GM03348 (cell line): ENCODE results near the gene WDR86.

Experiments used
- DNase-seq: peaks from one replicate; pipeline ENCODE4 v3.0.0; 2012; ENCODE audit warnings: low spot score

Gene WDR86

GRCh38 chr7:151427705-151428377 lies 18.0 kb upstream of the WDR86 start:
- no peak for DNase-seq

GRCh38 chr7:151426904-151427704 lies 17.3 kb upstream of the WDR86 start:
- no peak for DNase-seq

DNA sequence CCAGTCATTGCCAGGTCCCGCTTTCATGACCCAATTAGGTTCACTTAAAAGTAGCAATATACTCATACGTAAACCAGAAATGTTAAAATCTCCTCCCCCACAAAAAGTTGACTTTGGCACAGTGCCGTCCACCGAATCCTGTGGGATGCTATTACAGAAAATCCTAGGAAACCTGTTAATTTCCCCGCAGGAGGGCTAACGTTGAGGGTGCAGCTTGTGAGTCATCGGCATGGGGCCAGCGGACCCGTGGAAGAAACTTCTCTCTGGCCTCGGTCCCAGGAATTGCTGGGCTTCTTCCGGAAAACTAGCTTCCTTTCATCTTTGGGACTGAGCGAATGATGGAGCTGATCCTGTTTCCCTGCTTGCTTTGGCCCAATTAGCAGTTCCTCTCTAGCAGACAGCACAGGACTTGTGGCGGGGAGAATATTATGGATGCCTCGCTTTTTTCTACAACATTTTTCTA lies 16.6 kb upstream of the WDR86 start:
- peak; percentile 60 for DNase-seq

DNA sequence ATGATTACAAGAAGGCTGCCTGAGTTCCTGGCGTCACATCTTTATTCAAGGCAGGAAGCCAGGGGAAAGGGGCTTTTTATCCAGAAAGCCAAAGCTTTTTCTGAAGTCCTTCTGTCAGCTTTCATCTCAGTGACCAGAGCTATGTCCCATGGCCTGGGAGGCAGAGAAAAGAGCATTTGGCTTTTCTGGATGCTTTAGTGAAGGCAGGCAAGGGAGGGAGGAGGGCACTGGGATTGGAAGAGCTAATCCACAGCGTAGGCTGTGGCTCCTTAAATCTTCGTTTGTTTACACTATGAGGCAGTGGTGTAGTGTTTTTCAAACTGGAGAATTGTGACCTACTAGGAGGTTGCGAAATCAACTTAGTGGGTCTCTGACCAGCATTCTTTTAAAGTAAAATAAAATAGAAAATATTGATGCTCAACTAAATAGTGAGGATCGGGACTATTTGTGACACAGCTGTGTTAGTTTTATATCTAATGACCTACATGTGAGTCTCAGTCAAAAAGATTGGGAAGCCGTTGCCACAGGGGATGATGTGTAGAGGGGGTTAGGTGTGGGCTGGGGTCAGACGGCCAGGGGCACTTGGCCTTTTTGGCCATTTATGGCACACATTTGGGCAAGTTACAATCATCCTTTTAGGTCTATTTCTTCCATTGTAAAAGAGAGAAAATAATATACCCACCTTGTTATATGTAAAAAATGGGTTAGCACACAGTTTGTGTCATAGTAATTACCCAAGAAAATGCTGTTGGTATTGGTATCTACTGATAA lies 16.0 kb upstream of the WDR86 start:
- DNase-seq = peak; percentile 65

DNA sequence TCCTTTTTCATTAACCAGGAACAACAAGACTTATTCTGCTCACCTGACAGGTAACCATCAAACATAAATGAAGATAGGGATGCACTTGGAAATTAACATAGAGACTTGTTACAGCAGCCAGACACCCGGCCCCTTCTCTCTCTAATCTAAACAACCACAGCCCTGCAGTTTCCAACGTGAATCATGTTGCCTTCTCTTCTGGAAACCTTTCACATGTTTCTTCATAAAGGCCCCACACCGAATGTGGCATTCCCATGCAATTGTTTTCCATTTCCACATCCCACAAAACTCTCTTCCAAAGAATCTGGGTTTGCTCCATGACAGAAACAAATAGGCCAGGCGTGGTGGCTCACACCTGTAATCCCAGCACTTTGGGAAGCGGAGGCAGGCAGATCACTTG lies 15.0 kb upstream of the WDR86 start:
- no peak for DNase-seq

DNA sequence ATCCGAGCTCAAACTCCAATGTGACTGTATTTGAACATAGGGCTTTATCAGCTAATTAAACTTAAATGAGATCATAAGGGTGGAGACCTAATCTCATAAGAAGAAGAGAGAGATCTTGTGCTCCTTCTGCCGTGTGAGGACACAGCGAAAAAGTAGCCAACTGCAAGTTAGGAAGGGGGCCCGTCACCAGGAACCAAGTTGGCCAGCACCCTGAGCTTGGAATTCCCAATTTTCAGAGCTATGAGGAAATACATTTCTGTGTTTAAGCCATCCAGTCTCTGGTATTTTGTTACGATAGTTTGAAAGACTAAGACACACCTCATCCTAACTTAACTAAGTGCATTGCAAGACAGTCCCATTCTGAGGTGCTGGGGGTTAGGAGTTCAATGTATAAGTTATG lies 14.1 kb upstream of the WDR86 start:
- DNase-seq = no peak

- no peak for DNase-seq
Observed at GRCh38 chr7:151423226-151423625, 13.4 kb upstream of the WDR86 start.

GRCh38 chr7:151422212-151422611 lies 12.4 kb upstream of the WDR86 start:
- DNase-seq = no peak

DNA sequence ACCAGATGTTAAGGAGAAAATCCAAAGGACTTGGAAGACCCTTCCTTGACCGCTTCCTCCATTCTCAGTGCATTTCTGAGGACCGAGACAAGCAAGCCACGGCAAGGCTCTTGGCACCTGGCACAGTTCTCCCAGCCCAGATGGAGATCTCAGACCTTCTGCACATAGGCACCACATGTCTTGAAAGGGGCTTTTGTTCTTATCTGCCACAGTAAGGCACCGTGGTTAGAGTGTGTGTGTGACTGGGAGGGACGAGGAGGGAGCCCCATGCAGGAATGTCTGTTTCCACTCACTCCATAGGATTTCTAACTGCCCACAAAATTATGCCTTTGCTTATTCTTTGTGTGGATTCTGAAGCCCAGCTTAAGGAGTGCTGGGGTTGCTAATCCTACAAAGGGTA lies 10.3 kb upstream of the WDR86 start:
- no peak for DNase-seq

DNA sequence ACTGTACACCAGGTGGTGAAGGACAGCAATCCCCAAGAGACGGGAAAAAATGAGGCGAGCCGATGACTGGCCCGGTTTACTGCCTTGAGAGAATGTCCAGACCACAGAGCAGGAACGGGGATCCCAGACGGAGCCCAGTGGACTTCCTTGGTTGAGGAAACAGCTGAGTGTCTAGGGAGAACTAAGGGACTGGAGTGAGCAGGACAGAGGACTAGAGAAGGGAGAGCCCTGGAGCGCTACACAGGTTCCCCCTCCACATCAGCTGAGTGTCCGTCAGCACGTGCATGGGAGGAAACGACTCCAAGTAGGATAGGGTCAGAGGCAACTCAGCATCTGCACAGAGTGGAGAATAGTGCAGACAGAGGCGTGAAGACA lies 7.1 kb upstream of the WDR86 start:
- no peak for DNase-seq

- DNase-seq = no peak
Observed at GRCh38 chr7:151416112-151416940, 6.5 kb upstream of the WDR86 start.

DNA sequence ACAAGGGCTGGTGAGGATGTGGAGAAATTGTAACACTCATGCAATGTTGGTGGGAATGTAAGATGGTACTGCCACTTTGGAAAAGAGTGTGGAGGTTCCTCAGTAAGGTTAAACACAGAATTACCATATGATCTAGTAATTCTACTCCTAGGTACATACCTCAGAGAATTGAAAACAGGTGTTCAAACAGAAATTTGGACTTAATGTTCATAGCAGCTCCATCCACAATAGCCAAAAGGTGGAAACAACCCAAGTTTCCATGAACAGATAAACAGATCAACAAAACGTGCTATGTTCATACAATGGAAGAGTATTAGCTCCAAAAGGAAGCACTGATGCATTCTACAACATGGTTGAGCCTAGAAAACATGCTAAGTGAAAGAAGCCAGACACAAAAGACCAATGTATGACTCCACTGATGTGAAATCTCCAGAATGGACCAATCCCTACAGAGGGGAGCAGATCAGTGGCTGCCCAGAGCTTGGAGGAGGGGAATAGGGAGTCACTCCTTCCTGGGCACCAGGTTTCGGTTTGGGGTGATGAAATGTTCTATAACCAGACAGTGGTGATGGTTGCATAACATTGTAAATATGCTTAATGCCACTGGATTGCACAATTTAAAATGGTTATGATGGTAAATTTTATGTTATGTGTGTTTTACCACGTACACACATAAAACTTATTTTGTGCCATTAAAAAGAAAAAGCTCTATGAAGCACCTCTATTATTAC lies 5.7 kb upstream of the WDR86 start:
- no peak for DNase-seq

GRCh38 chr7:151413241-151413640 lies 3.4 kb upstream of the WDR86 start:
- no peak for DNase-seq

DNA sequence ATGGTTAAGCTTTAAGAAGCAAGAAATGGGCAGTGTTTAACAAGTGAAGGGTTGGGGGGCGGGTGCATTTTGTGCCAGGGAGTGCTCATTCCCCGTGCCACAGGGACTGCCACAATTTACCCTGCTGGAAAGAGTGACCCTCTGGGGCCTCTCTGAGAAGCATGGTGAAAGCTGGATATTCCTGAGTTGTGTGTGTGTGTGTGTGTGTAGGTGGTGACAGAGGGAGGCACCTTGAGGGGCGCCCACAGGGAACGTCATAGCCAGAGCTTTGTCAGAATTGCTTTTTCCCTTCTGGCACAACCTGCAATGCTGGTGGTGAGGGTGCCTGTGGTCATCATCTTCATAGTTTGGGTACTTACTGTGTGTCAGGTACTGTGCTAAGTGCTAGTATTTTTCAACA lies 2.5 kb upstream of the WDR86 start:
- no peak for DNase-seq

GRCh38 chr7:151411551-151411950 lies 1.7 kb upstream of the WDR86 start:
- DNase-seq = no peak

DNA sequence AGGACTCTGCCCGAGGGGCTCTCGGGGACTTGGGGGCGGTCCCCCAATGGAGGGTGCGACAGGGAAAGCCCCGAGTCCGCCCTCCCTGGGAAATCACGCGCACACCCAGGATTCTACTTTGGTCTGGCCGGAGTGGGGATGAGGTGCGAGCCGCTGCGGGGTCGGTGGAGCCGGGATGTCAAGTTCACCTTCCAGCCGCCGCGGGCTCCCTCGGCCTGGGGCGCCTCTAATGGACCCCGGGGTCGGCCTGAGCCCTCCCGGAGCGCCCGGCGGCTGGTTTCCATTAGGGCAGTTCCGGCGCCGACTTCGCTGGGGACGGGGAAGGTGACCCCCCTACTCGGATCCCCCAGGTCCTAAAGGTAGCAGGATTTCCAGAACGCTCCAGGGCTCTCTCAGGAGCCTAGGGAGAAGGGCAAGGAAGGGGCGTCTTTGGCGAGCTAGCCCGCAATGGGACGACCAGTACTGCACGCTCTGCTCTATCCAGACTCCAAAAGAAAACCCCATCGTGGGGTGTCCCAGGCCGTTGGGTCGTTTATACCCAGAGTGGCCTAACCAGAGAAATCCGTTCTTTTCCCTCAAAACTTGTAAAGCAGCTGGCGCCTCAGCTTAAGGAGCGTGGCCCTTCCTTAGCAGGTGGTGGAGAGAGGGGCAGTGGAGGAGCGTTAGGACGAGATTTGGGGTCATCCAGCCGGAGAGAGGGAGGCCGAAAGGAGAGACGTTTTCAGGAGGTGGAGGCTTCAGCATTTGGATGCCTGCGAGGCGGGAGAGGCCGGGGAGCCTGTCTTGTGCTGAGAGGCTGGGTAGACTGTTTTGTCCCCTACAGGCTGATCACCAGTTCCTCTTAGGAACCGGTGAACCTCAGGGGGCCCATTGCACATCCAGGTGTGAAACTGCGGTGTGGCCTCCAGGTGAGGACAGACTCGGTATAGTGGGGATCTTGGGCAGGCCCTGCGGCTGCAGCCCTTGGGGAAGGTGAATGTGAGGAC lies 860 bp upstream of the WDR86 start:
- DNase-seq = no peak

DNA sequence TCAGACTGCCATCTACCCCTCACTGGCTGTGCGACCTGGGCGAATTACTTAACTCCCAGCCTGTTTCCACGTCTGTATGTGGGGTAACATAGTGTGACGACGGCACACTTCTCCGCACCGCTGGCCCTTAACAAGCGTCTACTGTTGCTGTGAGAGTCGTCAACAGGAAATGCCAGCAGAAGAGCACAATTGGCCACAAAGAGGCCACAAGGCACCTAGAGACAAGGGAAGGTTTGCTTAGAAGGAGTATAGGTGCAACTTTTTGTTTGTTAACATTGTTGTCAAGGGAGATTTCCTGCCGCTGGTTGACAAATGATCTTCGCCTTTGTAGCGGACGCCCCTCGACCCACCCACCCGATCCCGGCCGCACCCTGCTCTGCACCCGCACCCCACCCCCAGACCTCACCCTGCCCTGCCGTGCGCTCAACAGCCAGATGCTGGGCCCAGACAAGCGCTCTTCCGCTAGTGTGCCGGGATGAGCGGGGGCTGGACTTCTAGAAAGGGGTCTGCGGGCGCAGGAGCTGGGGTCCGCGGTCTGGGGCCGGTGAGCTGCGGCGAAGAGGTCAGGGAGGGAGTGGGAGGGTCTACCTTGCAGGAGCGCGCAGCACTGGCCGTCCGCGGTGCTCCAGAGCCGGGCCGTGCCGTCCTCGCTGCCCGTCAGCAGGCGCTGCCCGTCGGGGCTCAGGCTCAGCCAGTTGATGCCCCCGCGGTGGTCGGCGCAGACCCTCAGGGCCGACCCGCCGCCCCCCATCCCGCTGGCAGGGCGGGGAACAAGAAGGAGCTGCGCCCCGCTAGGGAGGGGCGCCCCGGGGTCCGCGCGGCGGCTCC lies 785 bp downstream of the WDR86 start:
- DNase-seq = no peak

DNA sequence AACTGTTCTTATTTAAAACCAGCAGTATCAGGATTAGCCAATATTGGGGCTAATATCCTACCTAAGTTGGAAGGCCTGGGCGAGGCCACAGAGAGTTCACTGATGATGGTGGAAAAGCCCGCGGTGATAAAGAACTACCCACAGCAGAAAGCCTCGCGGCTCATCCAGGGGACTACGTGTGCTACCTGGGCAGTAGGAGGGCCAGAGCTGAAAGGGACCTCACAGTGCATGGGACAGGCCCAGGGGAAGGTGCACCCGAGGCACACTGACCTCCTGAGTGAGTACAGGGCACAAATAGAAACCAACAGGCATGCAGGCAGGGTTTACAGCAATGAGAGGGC lies 1.4 kb downstream of the WDR86 start:
- no peak for DNase-seq

- DNase-seq = no peak
Observed at GRCh38 chr7:151406886-151407583, 2.8 kb downstream of the WDR86 start.
